Suprapubic skin (tissue), 4 donors: Measurements from ENCODE around the gene CCNE1. TPM values are rescaled to one million over a fixed set of nuclear protein-coding genes. Genes with fewer than 3 reads are reported as not detected.
"Not testable (repeated sequence)": the region's sequence is repeated elsewhere in the genome, so short reads cannot be mapped to it uniquely, and the experiment has no call there.

Experiments
- DNase-seq, 2 donors: peaks; one replicate each; pipeline ENCODE4 v3.0.0-alpha.2; 2019; ENCODE audit warnings: low spot score in 2 of 2
- H3K27ac ChIP-seq: fragments of 200-600 bp; sonication (generic); one replicate; pipeline ENCODE4 v1.5.1; 2019
- H3K27me3 ChIP-seq: fragments of 200-600 bp; sonication (generic); one replicate; pipeline ENCODE4 v1.5.1; 2019
- H3K36me3 ChIP-seq: fragments of 200-600 bp; sonication (generic); one replicate; pipeline ENCODE4 v1.5.1; 2019
- H3K4me1 ChIP-seq: fragments of 200-600 bp; sonication (generic); one replicate; pipeline ENCODE4 v1.5.1; 2019
- H3K4me3 ChIP-seq: fragments of 200-600 bp; sonication (generic); one replicate; pipeline ENCODE4 v1.5.1; 2019; ENCODE audit warnings: mild to moderate bottlenecking
- H3K9me3 ChIP-seq: fragments of 200-600 bp; sonication (generic); one replicate; pipeline ENCODE4 v1.5.1; 2019
- CTCF ChIP-seq, 2 donors: fragments of 200-600 bp in 1 of 2; fragments of 450-650 bp in 1 of 2; sonication (generic) in 1 of 2; IDR thresholded peaks; one replicate each; pipeline ENCODE4 v1.5.1; 2016 to 2019; ENCODE audit warnings: antibody characterized with exemption in 2 of 2, mild to moderate bottlenecking in 1 of 2, moderate library complexity in 1 of 2
- EP300 ChIP-seq: sonication (generic); formaldehyde crosslinking; IDR thresholded peaks from one replicate; pipeline ENCODE4 v1.6.1; 2017; ENCODE audit warnings: antibody characterized with exemption
- POLR2A ChIP-seq, 2 donors: fragments of 450-650 bp; IDR thresholded peaks; one replicate each; pipeline ENCODE4 v1.6.1; 2017; ENCODE audit warnings: antibody characterized with exemption in 2 of 2, mild to moderate bottlenecking in 2 of 2, moderate library complexity in 2 of 2
- POLR2AphosphoS5 ChIP-seq, 3 donors: sonication (generic); formaldehyde crosslinking; IDR thresholded peaks; one replicate each; pipeline ENCODE4 v1.6.1; 2017; ENCODE audit warnings: antibody characterized with exemption in 3 of 3
- WGBS: methylation state at CpG from one replicate; pipeline ENCODE4 v1.1.5; 2018; 5-methylcytosine and 5-hydroxymethylcytosine counted together
- total RNA-seq, 4 donors: library from RNA; depleted of rRNA; stranded (reverse); fragments of >200 nt; gene quantifications; one replicate each; pipeline ENCODE4 v1.1.0, GENCODE V29; 2016

CCNE1 gene
- total RNA-seq, 4 donors from 2014 or later: 2.5 to 11.0 (median 6.0) TPM

- 50% methylated on average over 9 of the region's 9 CpGs for WGBS
- H3K27ac ChIP-seq: no peak overlapping the region
- TF ChIP-seq POLR2AphosphoS5 (IDR thresholded peaks at IDR 0.05): no peak
- no peak for TF ChIP-seq EP300
- no peak for TF ChIP-seq POLR2A (IDR thresholded peaks at IDR 0.05)
- TF ChIP-seq CTCF (IDR thresholded peaks at IDR 0.05): no peak
- H3K4me3 ChIP-seq: no peak overlapping the region
- no peaks in the 10 kb centered on the region for H3K9me3 ChIP-seq
- no peaks in the 10 kb centered on the region for H3K36me3 ChIP-seq
- H3K27me3 ChIP-seq: no peaks in the 10 kb centered on the region
- DNase-seq: no peak
- no peaks in the 10 kb centered on the region for H3K4me1 ChIP-seq
Measured at GRCh38 chr19:29798774-29799497, 12.9 kb upstream of the CCNE1 start.

- Histone ChIP-seq H3K4me3 (no peak overlapping the region), H3K9me3 (no peaks in the 10 kb centered on the region), H3K36me3 (no peaks in the 10 kb centered on the region), H3K27me3 (no peaks in the 10 kb centered on the region), H3K27ac (no peak overlapping the region), H3K4me1 (no peaks in the 10 kb centered on the region)
- no peak for DNase-seq
- no peak for TF ChIP-seq EP300
- TF ChIP-seq POLR2AphosphoS5 (IDR thresholded peaks at IDR 0.05): no peak
- no peak for TF ChIP-seq CTCF (IDR thresholded peaks at IDR 0.05)
- no peak for TF ChIP-seq POLR2A (IDR thresholded peaks at IDR 0.05)
- WGBS: 64% methylated on average over 12 of the region's 12 CpGs
Measured at GRCh38 chr19:29800100-29800825, 11.5 kb upstream of the CCNE1 start.

- not testable (repeated sequence) for H3K9me3 ChIP-seq, H3K27me3 ChIP-seq, DNase-seq, H3K36me3 ChIP-seq, H3K4me3 ChIP-seq, H3K27ac ChIP-seq
- WGBS: 94% methylated on average over 13 of the region's 13 CpGs
- peaks cover 18% of the 10 kb centered on the region for H3K4me1 ChIP-seq
Measured at GRCh38 chr19:29803951-29804350, 7.8 kb upstream of the CCNE1 start.

GRCh38 chr19:29804493-29804892 lies 7.3 kb upstream of the CCNE1 start:
- H3K27ac ChIP-seq: no peak overlapping the region
- 66% methylated on average over 3 of the region's 3 CpGs for WGBS
- TF ChIP-seq CTCF (IDR thresholded peaks at IDR 0.05): no peak
- TF ChIP-seq POLR2AphosphoS5 (IDR thresholded peaks at IDR 0.05): no peak
- TF ChIP-seq EP300: no peak
- no peak for TF ChIP-seq POLR2A (IDR thresholded peaks at IDR 0.05)
- no peaks in the 10 kb centered on the region for H3K9me3 ChIP-seq
- H3K27me3 ChIP-seq: no peaks in the 10 kb centered on the region
- no peaks in the 10 kb centered on the region for H3K36me3 ChIP-seq
- no peak overlapping the region for H3K4me3 ChIP-seq
- DNase-seq: no peak
- peaks cover 18% of the 10 kb centered on the region for H3K4me1 ChIP-seq

- Histone ChIP-seq H3K4me3 (no peak overlapping the region), H3K27me3 (no peaks in the 10 kb centered on the region), H3K27ac (no peak overlapping the region), H3K4me1 (peaks cover 18% of the 10 kb centered on the region), H3K36me3 (no peaks in the 10 kb centered on the region), H3K9me3 (no peaks in the 10 kb centered on the region)
- TF ChIP-seq CTCF (IDR thresholded peaks at IDR 0.05) (no peak), POLR2AphosphoS5 (IDR thresholded peaks at IDR 0.05) (no peak), EP300 (no peak), POLR2A (IDR thresholded peaks at IDR 0.05) (no peak)
- WGBS: 84% methylated on average over 14 of the region's 18 CpGs
- no peak for DNase-seq
Measured at GRCh38 chr19:29805031-29805965, 6.5 kb upstream of the CCNE1 start.
